Measurements from ENCODE around the gene PKNOX2.

Gene PKNOX2

GRCh38 chr11:125287491-125288210 is 123.1 kb downstream of the PKNOX2 start:
- no peaks in the 10 kb centered on the region for H3F3A ChIP-seq (ENCODE audit: control insufficient read depth, insufficient read depth)
- no peaks in the 10 kb centered on the region for H4K20me1 ChIP-seq (ENCODE audit: control insufficient read depth, insufficient read depth, low read depth, low read length)
- H3K27ac ChIP-seq (ENCODE audit: low read depth, low read length), result no peak overlapping the region
- no peak overlapping the region for H3K4me3 ChIP-seq (ENCODE audit: low read length)
- TF ChIP-seq EZH2phosphoT487 (IDR thresholded peaks at IDR 0.05; ENCODE audit: borderline replicate concordance, low read length) (no peak), CTCF (IDR thresholded peaks at IDR 0.05; ENCODE audit: low read depth, low read length, poor library complexity, severe bottlenecking) (no peak)
- H3K9me2 ChIP-seq (replicated peaks; ENCODE audit: control insufficient read depth, low read length), result no peaks in the 10 kb centered on the region
- H3K9me3 ChIP-seq (ENCODE audit: control insufficient read depth, insufficient read depth, low read length), result no peaks in the 10 kb centered on the region
- H3K4me2 ChIP-seq (ENCODE audit: low read length), result no peak overlapping the region
- H3K27me3 ChIP-seq (ENCODE audit: control insufficient read depth, low read length), result no peaks in the 10 kb centered on the region
- H3K36me3 ChIP-seq (ENCODE audit: control insufficient read depth, low read length), result no peaks in the 10 kb centered on the region
- no peaks in the 10 kb centered on the region for H3K79me2 ChIP-seq (ENCODE audit: control insufficient read depth, low read length)
- H3K4me1 ChIP-seq (ENCODE audit: control insufficient read depth, low read length), result no peaks in the 10 kb centered on the region

GRCh38 chr11:125289419-125290098 is 125.0 kb downstream of the PKNOX2 start:
- Histone ChIP-seq H3F3A (ENCODE audit: control insufficient read depth, insufficient read depth) (no peaks in the 10 kb centered on the region), H3K79me2 (ENCODE audit: control insufficient read depth, low read length) (no peaks in the 10 kb centered on the region), H3K4me2 (ENCODE audit: low read length) (no peak overlapping the region), H3K27me3 (ENCODE audit: control insufficient read depth, low read length) (no peaks in the 10 kb centered on the region), H3K4me1 (ENCODE audit: control insufficient read depth, low read length) (no peaks in the 10 kb centered on the region), H4K20me1 (ENCODE audit: control insufficient read depth, insufficient read depth, low read depth, low read length) (no peaks in the 10 kb centered on the region), H3K9me3 (ENCODE audit: control insufficient read depth, insufficient read depth, low read length) (no peaks in the 10 kb centered on the region), H3K36me3 (ENCODE audit: control insufficient read depth, low read length) (no peaks in the 10 kb centered on the region), H3K4me3 (ENCODE audit: low read length) (no peak overlapping the region), H3K27ac (ENCODE audit: low read depth, low read length) (no peak overlapping the region), H3K9me2 (replicated peaks; ENCODE audit: control insufficient read depth, low read length) (no peaks in the 10 kb centered on the region)
- TF ChIP-seq EZH2phosphoT487 (IDR thresholded peaks at IDR 0.05; ENCODE audit: borderline replicate concordance, low read length) (no peak), CTCF (IDR thresholded peaks at IDR 0.05; ENCODE audit: low read depth, low read length, poor library complexity, severe bottlenecking) (no peak)

- no peaks in the 10 kb centered on the region for H3F3A ChIP-seq (ENCODE audit: control insufficient read depth, insufficient read depth)
- H3K9me2 ChIP-seq (replicated peaks; ENCODE audit: control insufficient read depth, low read length), result no peaks in the 10 kb centered on the region
- TF ChIP-seq EZH2phosphoT487 (IDR thresholded peaks at IDR 0.05; ENCODE audit: borderline replicate concordance, low read length), result no peak
- no peak for TF ChIP-seq CTCF (IDR thresholded peaks at IDR 0.05; ENCODE audit: low read depth, low read length, poor library complexity, severe bottlenecking)
- H3K27ac ChIP-seq (ENCODE audit: low read depth, low read length), result no peak overlapping the region
- no peaks in the 10 kb centered on the region for H3K36me3 ChIP-seq (ENCODE audit: control insufficient read depth, low read length)
- H3K79me2 ChIP-seq (ENCODE audit: control insufficient read depth, low read length), result no peaks in the 10 kb centered on the region
- no peak overlapping the region for H3K4me2 ChIP-seq (ENCODE audit: low read length)
- no peaks in the 10 kb centered on the region for H3K9me3 ChIP-seq (ENCODE audit: control insufficient read depth, insufficient read depth, low read length)
- H3K27me3 ChIP-seq (ENCODE audit: control insufficient read depth, low read length), result no peaks in the 10 kb centered on the region
- H4K20me1 ChIP-seq (ENCODE audit: control insufficient read depth, insufficient read depth, low read depth, low read length), result no peaks in the 10 kb centered on the region
- H3K4me1 ChIP-seq (ENCODE audit: control insufficient read depth, low read length), result no peaks in the 10 kb centered on the region
- no peak overlapping the region for H3K4me3 ChIP-seq (ENCODE audit: low read length)
These were observed 125.7 kb downstream of the PKNOX2 start for GRCh38 chr11:125290263-125290662.

Data from DOHH2 (cell line).